C4-2B (cell line): Measurements from ENCODE around the gene SLCO3A1.

ENCODE experiments used
- H3K27ac ChIP-seq: fragments of 450-650 bp; 2 replicates; pipeline ENCODE4 v1.5.1; 2017
- ZFX ChIP-seq: fragments of 450-650 bp; IDR thresholded peaks from 2 replicates; pipeline ENCODE4 v1.6.1; 2017
- TF ChIP-seq, protein P1 (sequence below): fragments of 450-650 bp; conservative IDR thresholded peaks from 2 replicates; pipeline ENCODE4 v1.5.1; 2017; ENCODE audit warnings: mild to moderate bottlenecking

The SLCO3A1 gene

GRCh38 chr15:92102395-92102755, 248.9 kb downstream of the SLCO3A1 start:
- TF ChIP-seq, protein P1, sequence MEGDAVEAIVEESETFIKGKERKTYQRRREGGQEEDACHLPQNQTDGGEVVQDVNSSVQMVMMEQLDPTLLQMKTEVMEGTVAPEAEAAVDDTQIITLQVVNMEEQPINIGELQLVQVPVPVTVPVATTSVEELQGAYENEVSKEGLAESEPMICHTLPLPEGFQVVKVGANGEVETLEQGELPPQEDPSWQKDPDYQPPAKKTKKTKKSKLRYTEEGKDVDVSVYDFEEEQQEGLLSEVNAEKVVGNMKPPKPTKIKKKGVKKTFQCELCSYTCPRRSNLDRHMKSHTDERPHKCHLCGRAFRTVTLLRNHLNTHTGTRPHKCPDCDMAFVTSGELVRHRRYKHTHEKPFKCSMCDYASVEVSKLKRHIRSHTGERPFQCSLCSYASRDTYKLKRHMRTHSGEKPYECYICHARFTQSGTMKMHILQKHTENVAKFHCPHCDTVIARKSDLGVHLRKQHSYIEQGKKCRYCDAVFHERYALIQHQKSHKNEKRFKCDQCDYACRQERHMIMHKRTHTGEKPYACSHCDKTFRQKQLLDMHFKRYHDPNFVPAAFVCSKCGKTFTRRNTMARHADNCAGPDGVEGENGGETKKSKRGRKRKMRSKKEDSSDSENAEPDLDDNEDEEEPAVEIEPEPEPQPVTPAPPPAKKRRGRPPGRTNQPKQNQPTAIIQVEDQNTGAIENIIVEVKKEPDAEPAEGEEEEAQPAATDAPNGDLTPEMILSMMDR = no peak
- no peak for TF ChIP-seq ZFX
- H3K27ac ChIP-seq = no peak overlapping the region

DNA sequence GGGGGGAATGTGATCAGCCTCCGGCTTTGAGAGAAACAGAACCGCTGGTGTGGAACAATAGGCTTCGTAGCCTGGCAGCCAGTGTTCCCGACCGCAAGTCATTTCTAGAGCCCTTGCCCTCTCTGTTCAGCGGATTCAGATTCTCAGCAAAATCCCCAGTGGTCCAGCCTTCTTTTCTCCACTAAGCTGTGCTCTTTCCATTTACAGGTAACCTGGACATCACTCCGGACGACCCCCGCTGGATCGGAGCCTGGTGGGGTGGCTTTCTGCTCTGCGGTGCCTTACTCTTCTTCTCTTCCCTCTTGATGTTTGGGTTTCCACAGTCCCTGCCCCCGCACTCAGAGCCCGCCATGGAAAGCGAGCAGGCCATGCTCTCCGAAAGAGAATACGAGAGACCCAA, 250.6 kb downstream of the SLCO3A1 start:
- H3K27ac ChIP-seq = no peak overlapping the region
- TF ChIP-seq, protein P1 = no peak
- no peak for TF ChIP-seq ZFX

GRCh38 chr15:92105611-92106010, 252.1 kb downstream of the SLCO3A1 start:
- TF ChIP-seq ZFX = no peak
- TF ChIP-seq, protein P1 = no peak
- H3K27ac ChIP-seq = no peak overlapping the region

DNA sequence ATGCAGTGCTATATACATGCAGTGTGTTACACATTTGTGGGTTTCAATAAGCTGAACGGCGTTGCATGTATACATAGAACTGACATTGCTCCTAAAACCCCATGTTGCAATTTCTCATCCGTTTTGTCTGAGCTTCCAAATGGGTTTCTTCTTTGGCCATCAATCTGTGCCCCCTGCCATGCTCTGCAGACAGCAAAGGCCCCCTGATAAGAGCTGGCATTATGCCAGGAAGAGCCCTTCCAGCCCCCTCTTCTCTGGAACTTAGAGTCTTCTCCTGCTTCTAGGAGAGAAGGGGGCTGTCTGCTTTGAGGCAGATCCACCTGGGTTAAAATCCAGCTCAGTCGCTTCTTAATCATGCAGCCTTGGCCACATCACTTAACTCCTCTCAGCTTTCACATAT, 254.0 kb downstream of the SLCO3A1 start:
- no peak overlapping the region for H3K27ac ChIP-seq
- TF ChIP-seq ZFX = no peak
- TF ChIP-seq, protein P1 = no peak

- no peak overlapping the region for H3K27ac ChIP-seq
- TF ChIP-seq ZFX = no peak
- TF ChIP-seq, protein P1 = no peak
Measured at GRCh38 chr15:92109191-92109873, 255.8 kb downstream of the SLCO3A1 start.

- no peak overlapping the region for H3K27ac ChIP-seq
- no peak for TF ChIP-seq ZFX
- TF ChIP-seq, protein P1 = no peak
Measured at GRCh38 chr15:92111291-92111690, 257.8 kb downstream of the SLCO3A1 start.

GRCh38 chr15:92111751-92112150, 258.2 kb downstream of the SLCO3A1 start:
- TF ChIP-seq, protein P1 = no peak
- no peak for TF ChIP-seq ZFX

More at GRCh38 chr15:92111751-92112150, 258.2 kb downstream of the SLCO3A1 start:
- H3K27ac ChIP-seq = no peak overlapping the region
